ENCODE measurements around the gene TLK1. TPM values are rescaled to one million over a fixed set of nuclear protein-coding genes. Genes with fewer than 3 reads are reported as not detected.
"Not testable (repeated sequence)": the region's sequence is repeated elsewhere in the genome, so short reads cannot be mapped to it uniquely, and the experiment has no call there.

TLK1 gene
- total and polyA plus RNA-seq, 2 experiments from 2014 or later, result 41.2 to 45.0 TPM

DNA sequence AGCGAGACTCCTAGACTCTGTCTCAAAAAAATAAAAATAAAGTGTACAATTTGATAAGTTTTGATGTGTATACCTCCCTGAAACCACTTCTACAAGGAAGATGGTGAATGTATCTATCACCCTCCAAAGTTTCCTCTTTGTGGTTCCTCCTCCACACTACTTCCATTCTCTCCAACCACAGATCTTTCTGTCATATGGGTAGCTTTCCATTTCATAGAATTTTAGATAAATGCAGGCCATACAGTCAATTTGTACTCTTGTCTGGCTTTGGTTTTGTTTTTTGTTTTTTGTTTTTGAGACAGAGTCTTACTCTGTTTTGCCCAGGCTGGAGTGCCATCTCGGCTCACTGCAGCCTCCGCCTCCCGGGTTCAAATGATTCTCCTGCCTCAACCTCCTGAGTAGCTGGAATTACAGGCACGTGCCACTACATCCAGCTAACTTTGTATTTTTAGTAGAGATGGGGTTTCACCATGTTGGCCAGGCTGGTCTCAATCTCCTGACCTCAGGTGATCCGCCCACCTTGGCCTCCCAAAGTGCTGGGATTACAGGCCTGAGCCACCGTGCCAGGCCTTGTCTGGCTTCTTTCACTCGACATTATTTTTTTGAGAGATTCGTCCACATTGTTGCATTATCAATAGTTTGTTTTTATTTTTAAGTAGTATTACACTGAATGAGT, 2.0 kb upstream of the TLK1 start:
- H3K36me3 ChIP-seq (ENCODE audit: insufficient read depth); H3K36me3 Mint-ChIP-seq (ENCODE audit: low read depth); H3K27ac ChIP-seq (ENCODE audit: low read depth); H3K9me2 ChIP-seq (ENCODE audit: insufficient read depth); H2AFZ ChIP-seq; H3K27me3 ChIP-seq (ENCODE audit: insufficient read depth); ATAC-seq; H3K4me2 ChIP-seq; H3K4me3 ChIP-seq; H3K9me3 Mint-ChIP-seq; H3K27me3 Mint-ChIP-seq (ENCODE audit: insufficient read depth, low read depth, poor library complexity); H3F3A ChIP-seq (replicated peaks; ENCODE audit: low read depth); DNase-seq (ENCODE audit: low spot score): not testable (repeated sequence)
- Mint-ChIP-seq H3K27ac (peak overlapping the region; percentile 10; the same call in 1 of the 2 replicates), H3K4me1 (peaks cover 35% of the 10 kb centered on the region), H3K4me3 (peak overlapping the region; percentile 28; the same call in 1 of the 3 replicates)
- Histone ChIP-seq H3K4me1 (ENCODE audit: insufficient read depth) (peaks cover 25% of the 10 kb centered on the region), H3K79me2 (replicated peaks; ENCODE audit: insufficient read depth) (peaks cover 33% of the 10 kb centered on the region), H4K20me1 (replicated peaks; ENCODE audit: insufficient read depth) (peaks cover 12% of the 10 kb centered on the region; the same call in 1 of the 2 replicates)

DNA sequence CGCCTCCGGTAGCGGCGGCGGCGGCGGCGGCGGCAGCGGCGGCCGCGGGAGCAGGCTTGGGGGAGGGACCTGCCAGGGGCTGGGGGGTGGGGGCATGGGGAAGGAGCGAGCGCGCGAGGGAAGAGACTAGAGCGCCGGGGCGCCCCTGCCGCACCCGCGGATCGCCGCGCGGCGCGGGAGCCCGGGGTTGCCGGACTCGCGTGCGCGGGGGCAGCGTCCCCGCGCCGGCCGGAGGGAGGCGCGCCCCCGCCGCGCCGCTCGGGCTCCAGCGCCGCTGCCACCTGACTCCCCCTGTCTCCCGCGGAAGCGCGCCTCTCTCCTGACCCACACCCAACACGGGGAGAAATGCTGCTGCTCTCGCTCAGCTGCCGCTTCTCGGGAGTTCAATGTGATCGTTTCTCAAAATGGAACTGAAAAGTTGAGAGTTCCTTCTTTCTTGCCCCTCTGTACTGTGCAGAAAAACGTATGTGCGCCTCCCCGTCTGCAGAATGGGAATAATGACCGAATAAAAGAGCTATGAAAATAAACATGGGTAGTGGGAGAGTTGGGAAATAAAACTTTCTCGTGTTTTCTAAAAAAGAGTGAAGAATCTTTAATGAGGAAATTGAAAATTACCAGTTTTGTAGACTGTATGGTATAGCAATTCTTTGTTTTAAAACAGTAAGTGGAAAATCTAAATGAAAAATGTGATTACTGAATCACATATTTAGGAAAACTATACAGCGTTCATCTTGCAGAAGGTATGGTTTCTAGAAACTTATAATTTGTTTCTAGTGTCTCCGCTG, 455 bp upstream of the TLK1 start:
- Histone ChIP-seq H3K4me1 (ENCODE audit: insufficient read depth) (peaks cover 40% of the 10 kb centered on the region), H3K4me3 (peak overlapping the region; percentile 92), H3K27ac (ENCODE audit: low read depth) (peak overlapping the region; percentile 99), H3K79me2 (replicated peaks; ENCODE audit: insufficient read depth) (peaks cover 48% of the 10 kb centered on the region), H2AFZ (peak overlapping the region; percentile 84), H3K9me2 (ENCODE audit: insufficient read depth) (no peaks in the 10 kb centered on the region), H3K4me2 (peak overlapping the region; percentile 84), H3K27me3 (ENCODE audit: insufficient read depth) (no peaks in the 10 kb centered on the region), H3F3A (replicated peaks; ENCODE audit: low read depth) (no peaks in the 10 kb centered on the region; the same call in 1 of the 2 replicates), H3K36me3 (ENCODE audit: insufficient read depth) (no peaks in the 10 kb centered on the region), H4K20me1 (replicated peaks; ENCODE audit: insufficient read depth) (peaks cover 20% of the 10 kb centered on the region; the same call in 1 of the 2 replicates)
- H3K36me3 Mint-ChIP-seq (ENCODE audit: low read depth), result peaks cover 7% of the 10 kb centered on the region; the same call in 1 of the 3 replicates
- H3K27ac Mint-ChIP-seq, result peak overlapping the region; percentile 96
- peak overlapping the region; percentile 89 for H3K4me3 Mint-ChIP-seq
- H3K4me1 Mint-ChIP-seq, result peaks cover 40% of the 10 kb centered on the region
- TF ChIP-seq, protein P1, sequence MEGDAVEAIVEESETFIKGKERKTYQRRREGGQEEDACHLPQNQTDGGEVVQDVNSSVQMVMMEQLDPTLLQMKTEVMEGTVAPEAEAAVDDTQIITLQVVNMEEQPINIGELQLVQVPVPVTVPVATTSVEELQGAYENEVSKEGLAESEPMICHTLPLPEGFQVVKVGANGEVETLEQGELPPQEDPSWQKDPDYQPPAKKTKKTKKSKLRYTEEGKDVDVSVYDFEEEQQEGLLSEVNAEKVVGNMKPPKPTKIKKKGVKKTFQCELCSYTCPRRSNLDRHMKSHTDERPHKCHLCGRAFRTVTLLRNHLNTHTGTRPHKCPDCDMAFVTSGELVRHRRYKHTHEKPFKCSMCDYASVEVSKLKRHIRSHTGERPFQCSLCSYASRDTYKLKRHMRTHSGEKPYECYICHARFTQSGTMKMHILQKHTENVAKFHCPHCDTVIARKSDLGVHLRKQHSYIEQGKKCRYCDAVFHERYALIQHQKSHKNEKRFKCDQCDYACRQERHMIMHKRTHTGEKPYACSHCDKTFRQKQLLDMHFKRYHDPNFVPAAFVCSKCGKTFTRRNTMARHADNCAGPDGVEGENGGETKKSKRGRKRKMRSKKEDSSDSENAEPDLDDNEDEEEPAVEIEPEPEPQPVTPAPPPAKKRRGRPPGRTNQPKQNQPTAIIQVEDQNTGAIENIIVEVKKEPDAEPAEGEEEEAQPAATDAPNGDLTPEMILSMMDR (conservative IDR thresholded peaks at IDR 0.05; ENCODE audit: low read depth in 2 of 2), result no peak
- no peak for TF ChIP-seq ZNF331 (CRISPR knock-in tag; IDR thresholded peaks at IDR 0.05; ENCODE audit: low read depth)
- no peak for TF ChIP-seq STAT1 (IDR thresholded peaks at IDR 0.05; ENCODE audit: unreplicated experiment)
- no peak for TF ChIP-seq ZNF114 (CRISPR knock-in tag; IDR thresholded peaks at IDR 0.05)
- TF ChIP-seq EZH2 (IDR thresholded peaks at IDR 0.05; ENCODE audit: low read depth, unreplicated experiment), result no peak
- TF ChIP-seq, protein P2, sequence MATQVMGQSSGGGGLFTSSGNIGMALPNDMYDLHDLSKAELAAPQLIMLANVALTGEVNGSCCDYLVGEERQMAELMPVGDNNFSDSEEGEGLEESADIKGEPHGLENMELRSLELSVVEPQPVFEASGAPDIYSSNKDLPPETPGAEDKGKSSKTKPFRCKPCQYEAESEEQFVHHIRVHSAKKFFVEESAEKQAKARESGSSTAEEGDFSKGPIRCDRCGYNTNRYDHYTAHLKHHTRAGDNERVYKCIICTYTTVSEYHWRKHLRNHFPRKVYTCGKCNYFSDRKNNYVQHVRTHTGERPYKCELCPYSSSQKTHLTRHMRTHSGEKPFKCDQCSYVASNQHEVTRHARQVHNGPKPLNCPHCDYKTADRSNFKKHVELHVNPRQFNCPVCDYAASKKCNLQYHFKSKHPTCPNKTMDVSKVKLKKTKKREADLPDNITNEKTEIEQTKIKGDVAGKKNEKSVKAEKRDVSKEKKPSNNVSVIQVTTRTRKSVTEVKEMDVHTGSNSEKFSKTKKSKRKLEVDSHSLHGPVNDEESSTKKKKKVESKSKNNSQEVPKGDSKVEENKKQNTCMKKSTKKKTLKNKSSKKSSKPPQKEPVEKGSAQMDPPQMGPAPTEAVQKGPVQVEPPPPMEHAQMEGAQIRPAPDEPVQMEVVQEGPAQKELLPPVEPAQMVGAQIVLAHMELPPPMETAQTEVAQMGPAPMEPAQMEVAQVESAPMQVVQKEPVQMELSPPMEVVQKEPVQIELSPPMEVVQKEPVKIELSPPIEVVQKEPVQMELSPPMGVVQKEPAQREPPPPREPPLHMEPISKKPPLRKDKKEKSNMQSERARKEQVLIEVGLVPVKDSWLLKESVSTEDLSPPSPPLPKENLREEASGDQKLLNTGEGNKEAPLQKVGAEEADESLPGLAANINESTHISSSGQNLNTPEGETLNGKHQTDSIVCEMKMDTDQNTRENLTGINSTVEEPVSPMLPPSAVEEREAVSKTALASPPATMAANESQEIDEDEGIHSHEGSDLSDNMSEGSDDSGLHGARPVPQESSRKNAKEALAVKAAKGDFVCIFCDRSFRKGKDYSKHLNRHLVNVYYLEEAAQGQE (IDR thresholded peaks at IDR 0.05; ENCODE audit: unreplicated experiment), result no peak
- no peak for TF ChIP-seq EZH2phosphoT487 (IDR thresholded peaks at IDR 0.05; ENCODE audit: unreplicated experiment)
- H3K27me3 Mint-ChIP-seq (ENCODE audit: insufficient read depth, low read depth, poor library complexity), result peaks cover 9% of the 10 kb centered on the region
- DNase-seq (ENCODE audit: low spot score) (peak; percentile 77), ATAC-seq (peak; percentile 15)
- H3K9me3 Mint-ChIP-seq, result peaks cover 3% of the 10 kb centered on the region; the same call in 2 of the 3 replicates
